ENCODE measurements around the gene KCNJ10.

Gene KCNJ10

GRCh38 chr1:160064164-160064563 is 5.8 kb downstream of the KCNJ10 start:
- no peaks in the 10 kb centered on the region for H3K9me3 ChIP-seq (ENCODE audit: severe bottlenecking)
- H3K36me3 ChIP-seq (ENCODE audit: low read depth), result no peaks in the 10 kb centered on the region
- no peak for TF ChIP-seq CTCF (IDR thresholded peaks at IDR 0.05; ENCODE audit: poor library complexity, severe bottlenecking)
- no peak for ATAC-seq (ENCODE audit: low read depth)
- H3K27me3 ChIP-seq (ENCODE audit: insufficient read depth, poor library complexity, severe bottlenecking), result no peaks in the 10 kb centered on the region
- no peak overlapping the region for H3K4me3 ChIP-seq (ENCODE audit: severe bottlenecking)
- DNase-seq (ENCODE audit: low spot score), result no peak
- no peak overlapping the region for H3K27ac ChIP-seq (ENCODE audit: poor library complexity, severe bottlenecking)
- H3K4me1 ChIP-seq (ENCODE audit: insufficient read depth, poor library complexity, severe bottlenecking), result no peaks in the 10 kb centered on the region

GRCh38 chr1:160063176-160063575 is 6.8 kb downstream of the KCNJ10 start:
- no peaks in the 10 kb centered on the region for H3K27me3 ChIP-seq (ENCODE audit: insufficient read depth, poor library complexity, severe bottlenecking)
- H3K9me3 ChIP-seq (ENCODE audit: severe bottlenecking), result no peaks in the 10 kb centered on the region
- no peaks in the 10 kb centered on the region for H3K36me3 ChIP-seq (ENCODE audit: low read depth)
- no peaks in the 10 kb centered on the region for H3K4me1 ChIP-seq (ENCODE audit: insufficient read depth, poor library complexity, severe bottlenecking)
- no peak for ATAC-seq (ENCODE audit: low read depth)
- H3K4me3 ChIP-seq (ENCODE audit: severe bottlenecking), result no peak overlapping the region
- no peak for TF ChIP-seq CTCF (IDR thresholded peaks at IDR 0.05; ENCODE audit: poor library complexity, severe bottlenecking)
- DNase-seq (ENCODE audit: low spot score), result no peak
- no peak overlapping the region for H3K27ac ChIP-seq (ENCODE audit: poor library complexity, severe bottlenecking)

GRCh38 chr1:160062230-160062532 is 7.8 kb downstream of the KCNJ10 start:
- H3K27me3 ChIP-seq (ENCODE audit: insufficient read depth, poor library complexity, severe bottlenecking), result no peaks in the 10 kb centered on the region
- ATAC-seq (ENCODE audit: low read depth) (no peak), DNase-seq (ENCODE audit: low spot score) (no peak)
- TF ChIP-seq CTCF (IDR thresholded peaks at IDR 0.05; ENCODE audit: poor library complexity, severe bottlenecking), result no peak
- no peaks in the 10 kb centered on the region for H3K36me3 ChIP-seq (ENCODE audit: low read depth)
- H3K4me1 ChIP-seq (ENCODE audit: insufficient read depth, poor library complexity, severe bottlenecking), result no peaks in the 10 kb centered on the region
- no peak overlapping the region for H3K27ac ChIP-seq (ENCODE audit: poor library complexity, severe bottlenecking)
- no peaks in the 10 kb centered on the region for H3K9me3 ChIP-seq (ENCODE audit: severe bottlenecking)
- H3K4me3 ChIP-seq (ENCODE audit: severe bottlenecking), result no peak overlapping the region

GRCh38 chr1:160061369-160062229 is 8.4 kb downstream of the KCNJ10 start:
- no peak for DNase-seq (ENCODE audit: low spot score)
- TF ChIP-seq CTCF (IDR thresholded peaks at IDR 0.05; ENCODE audit: poor library complexity, severe bottlenecking), result no peak
- ATAC-seq (ENCODE audit: low read depth), result peak; percentile 62

GRCh38 chr1:160058087-160058486 is 11.9 kb downstream of the KCNJ10 start:
- DNase-seq (ENCODE audit: low spot score), result no peak
- ATAC-seq (ENCODE audit: low read depth), result no peak

More at GRCh38 chr1:160061369-160062229, 8.4 kb downstream of the KCNJ10 start:
- Histone ChIP-seq H3K9me3 (ENCODE audit: severe bottlenecking) (no peaks in the 10 kb centered on the region), H3K4me1 (ENCODE audit: insufficient read depth, poor library complexity, severe bottlenecking) (no peaks in the 10 kb centered on the region), H3K36me3 (ENCODE audit: low read depth) (no peaks in the 10 kb centered on the region), H3K4me3 (ENCODE audit: severe bottlenecking) (no peak overlapping the region), H3K27ac (ENCODE audit: poor library complexity, severe bottlenecking) (no peak overlapping the region), H3K27me3 (ENCODE audit: insufficient read depth, poor library complexity, severe bottlenecking) (no peaks in the 10 kb centered on the region)

More at GRCh38 chr1:160058087-160058486, 11.9 kb downstream of the KCNJ10 start:
- Histone ChIP-seq H3K9me3 (ENCODE audit: severe bottlenecking) (no peaks in the 10 kb centered on the region), H3K4me1 (ENCODE audit: insufficient read depth, poor library complexity, severe bottlenecking) (no peaks in the 10 kb centered on the region), H3K4me3 (ENCODE audit: severe bottlenecking) (no peak overlapping the region), H3K36me3 (ENCODE audit: low read depth) (no peaks in the 10 kb centered on the region), H3K27me3 (ENCODE audit: insufficient read depth, poor library complexity, severe bottlenecking) (no peaks in the 10 kb centered on the region), H3K27ac (ENCODE audit: poor library complexity, severe bottlenecking) (no peak overlapping the region)
- peak; percentile 13 for TF ChIP-seq CTCF (IDR thresholded peaks at IDR 0.05; ENCODE audit: poor library complexity, severe bottlenecking)

All from RWPE2 (cell line).